HepG2 (cell line): ENCODE measurements around the gene DNAH8.

Experiments used
- CBX2 ChIP-seq, 2 experiments: fragments of 200-600 bp in 1 of 2; sonication (generic); formaldehyde crosslinking in 1 of 2; IDR thresholded peaks; 2 replicates each; pipeline versions ENCODE4 v1.7.0 to v1.8.1; 2018 to 2022; ENCODE audit warnings: low read depth in 2 of 2, low read length in 1 of 2, mild to moderate bottlenecking in 1 of 2, missing genetic modification reagents in 1 of 2
- FLYWCH1 ChIP-seq: sonication (generic); formaldehyde crosslinking; IDR thresholded peaks from 2 replicates; pipeline ENCODE4 v1.8.1; 2023; ENCODE audit warnings: mild to moderate bottlenecking, missing genetic modification reagents
- SP4 ChIP-seq: sonication (generic); formaldehyde crosslinking; IDR thresholded peaks from 2 replicates; pipeline ENCODE4 v1.8.1; 2023; ENCODE audit warnings: mild to moderate bottlenecking, missing genetic modification reagents
- YY1 ChIP-seq: IDR thresholded peaks from 2 replicates; pipeline ENCODE4 v1.6.1; 2011; ENCODE audit warnings: low read length, low read depth, moderate library complexity, mild to moderate bottlenecking; ENCODE audit not compliant: insufficient read depth, insufficient replicate concordance

- no peak for TF ChIP-seq YY1
- TF ChIP-seq CBX2 (IDR thresholded peaks at IDR 0.05; ENCODE audit: low read depth, low read length) = no peak
- no peak for TF ChIP-seq CBX2 (CRISPR knock-in tag; IDR thresholded peaks at IDR 0.05; ENCODE audit: low read depth)
- TF ChIP-seq FLYWCH1 (CRISPR knock-in tag) = no peak
- TF ChIP-seq SP4 (CRISPR knock-in tag) = no peak
Measured at GRCh38 chr6:38978139-38978704, 263.1 kb downstream of the DNAH8 start.
